GM19467 (cell line): ENCODE results near the gene KMO.

Source experiments
- ATAC-seq: cut with Tn5 transposase; IDR thresholded peaks from one replicate; pipeline ENCODE4 v1.9.1; 2021; ENCODE audit warnings: mild to moderate bottlenecking, moderate library complexity; ENCODE audit not compliant: unreplicated experiment

The KMO gene

DNA sequence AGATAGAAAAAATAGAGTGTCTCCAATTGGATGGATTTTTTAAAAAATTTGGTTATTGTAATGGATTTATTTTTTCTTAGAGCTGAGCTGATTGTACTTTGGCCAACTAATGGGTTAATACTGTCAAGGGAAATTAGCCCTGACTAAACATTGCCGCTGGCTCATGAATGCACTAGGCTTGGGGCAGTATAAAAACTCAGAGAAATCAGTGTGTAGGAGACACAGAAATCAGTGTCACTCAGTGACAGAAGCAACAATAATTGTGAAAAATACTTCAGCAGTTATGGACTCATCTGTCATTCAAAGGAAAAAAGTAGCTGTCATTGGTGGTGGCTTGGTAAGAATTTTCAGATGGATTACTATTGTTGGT is at the start of gene KMO:
Gene KMO, plus strand, starts transcription at position 217 of the 370 bp plus-strand sequence. Its CDS starts 67 bp downstream, at position 284.
- peak; percentile 20 for ATAC-seq

- no peak for ATAC-seq
These were observed 49.4 kb upstream of the KMO start for GRCh38 chr1:241482761-241483250.

GRCh38 chr1:241485145-241485544 is 47.0 kb upstream of the KMO start:
- peak; percentile 54 for ATAC-seq

GRCh38 chr1:241485554-241485992 is 46.6 kb upstream of the KMO start:
- ATAC-seq = peak; percentile 54

GRCh38 chr1:241488739-241489138 is 43.4 kb upstream of the KMO start:
- no peak for ATAC-seq

- ATAC-seq = no peak
These were observed 36.4 kb upstream of the KMO start for GRCh38 chr1:241495741-241496140.

DNA sequence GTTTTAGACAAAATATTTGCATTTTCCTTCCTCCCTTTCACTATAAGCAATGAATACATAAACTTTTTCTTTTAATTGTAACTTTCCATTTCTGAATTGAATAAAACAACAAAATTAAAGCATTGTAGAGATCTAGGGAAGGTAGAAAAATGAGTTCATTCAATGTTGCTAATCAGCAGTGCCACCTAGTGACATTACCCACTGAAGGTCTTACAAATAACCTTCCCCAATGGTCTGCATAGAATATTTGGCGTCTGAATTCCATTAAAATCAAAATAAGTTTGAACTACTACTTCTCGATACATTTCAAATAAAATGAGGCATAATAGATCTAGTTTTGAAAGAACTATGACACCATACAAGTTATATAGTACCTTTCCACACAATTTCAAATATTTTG is 32.3 kb upstream of the KMO start:
- no peak for ATAC-seq

- ATAC-seq = no peak
These were observed 28.7 kb upstream of the KMO start for GRCh38 chr1:241503444-241503843.

- no peak for ATAC-seq
These were observed 24.9 kb upstream of the KMO start for GRCh38 chr1:241507189-241507863.

DNA sequence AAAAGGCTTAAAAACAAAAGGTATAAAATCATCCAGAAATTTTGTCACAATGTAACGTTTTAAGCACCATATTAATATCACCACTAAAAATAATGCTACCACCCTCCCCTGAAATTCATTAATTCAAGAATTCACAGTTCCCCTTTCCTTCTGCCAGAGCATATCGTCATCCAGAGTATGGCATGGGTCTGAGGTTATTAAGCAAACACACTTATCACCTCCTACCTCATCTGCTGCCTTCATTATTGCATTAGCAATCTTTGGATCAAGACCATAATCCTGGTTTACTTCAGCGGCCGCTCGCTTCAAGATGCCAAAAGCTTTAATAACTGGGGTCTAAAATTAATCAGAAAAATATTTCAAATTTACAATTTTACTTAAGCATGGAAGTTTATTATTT is 18.8 kb upstream of the KMO start:
- ATAC-seq = no peak

DNA sequence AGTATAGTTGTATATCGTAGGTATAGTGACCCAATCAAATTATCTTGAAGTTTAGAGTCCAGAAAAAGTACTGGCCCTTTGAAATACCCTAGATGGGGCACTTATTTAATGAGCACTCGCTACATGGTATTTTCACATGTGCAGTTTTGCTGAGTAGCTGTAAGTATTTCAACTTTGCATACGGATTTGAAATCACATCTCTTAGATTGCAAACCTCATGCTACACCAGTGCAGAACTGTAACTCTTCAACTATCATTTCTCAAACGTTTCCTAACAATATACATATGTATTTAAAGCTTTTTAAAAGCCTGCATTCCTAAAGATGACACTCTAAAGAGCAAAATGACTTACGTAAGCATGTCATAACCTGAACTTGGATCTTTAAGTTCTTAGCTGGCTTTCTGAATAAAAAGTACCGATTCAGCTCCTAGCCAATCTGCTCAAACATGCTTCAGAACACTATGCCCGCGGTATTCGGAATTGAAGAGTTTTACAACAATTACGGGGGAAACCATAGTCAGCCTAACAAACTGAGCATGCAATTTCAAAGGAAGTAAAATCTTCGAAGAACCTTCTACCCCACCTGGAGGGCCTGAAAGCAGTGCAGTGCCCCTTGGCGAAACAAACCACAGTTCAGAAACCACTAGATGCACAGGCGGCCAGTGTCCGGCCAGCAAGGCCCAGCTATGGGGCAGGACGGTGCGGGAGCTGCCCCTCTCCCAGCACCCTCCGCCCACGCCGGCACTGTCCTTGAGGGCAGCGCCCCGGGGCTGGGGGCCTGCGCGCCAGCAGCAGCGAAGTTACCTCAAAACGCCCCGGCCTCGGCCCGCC is 13.5 kb upstream of the KMO start:
- ATAC-seq = peak; percentile 27

GRCh38 chr1:241519308-241520079 is 12.7 kb upstream of the KMO start, which contains the start of gene FH:
FH (minus strand) TSS chr1:241519755; CDS start chr1:241519722, 33 bp downstream.
- ATAC-seq = peak; percentile 99

DNA sequence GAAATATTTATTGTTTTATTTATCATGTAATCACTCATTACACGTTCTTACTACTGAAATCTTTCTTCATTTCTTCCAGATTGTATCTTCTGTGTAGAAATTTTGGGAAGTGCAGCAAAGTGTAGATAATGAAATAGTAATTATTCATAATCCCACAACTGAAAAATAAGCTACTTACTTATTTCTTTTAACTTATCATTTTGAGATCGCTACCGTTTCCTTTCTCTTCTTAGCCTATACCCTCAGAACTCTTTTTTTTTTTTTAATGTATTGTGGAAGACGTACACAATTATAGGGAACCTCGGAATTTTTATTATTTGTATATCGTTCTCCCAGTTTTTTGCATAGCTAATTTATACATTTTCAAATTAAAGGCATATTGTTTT is 12.1 kb upstream of the KMO start:
- no peak for ATAC-seq

- no peak for ATAC-seq
These were observed 10.5 kb upstream of the KMO start for GRCh38 chr1:241521718-241522117.

DNA sequence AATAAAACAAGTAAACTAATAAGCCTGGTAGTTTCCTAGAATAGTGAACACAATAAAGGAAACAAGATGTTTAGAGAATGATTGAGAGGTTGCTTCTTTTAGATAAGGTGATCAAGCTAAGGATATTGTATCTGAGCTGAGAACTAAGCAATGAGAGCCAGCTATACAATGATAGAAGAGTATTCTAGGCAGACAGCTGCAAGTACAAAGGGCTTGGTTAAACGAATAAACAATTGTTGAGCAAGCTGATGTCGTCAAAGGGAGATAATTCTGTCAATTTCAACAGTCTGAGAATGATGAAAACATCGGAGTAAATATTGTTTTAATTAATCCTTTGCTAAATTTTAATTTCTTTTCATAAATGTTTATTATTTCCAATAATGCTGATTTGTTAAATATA is 7.2 kb upstream of the KMO start:
- ATAC-seq = no peak

DNA sequence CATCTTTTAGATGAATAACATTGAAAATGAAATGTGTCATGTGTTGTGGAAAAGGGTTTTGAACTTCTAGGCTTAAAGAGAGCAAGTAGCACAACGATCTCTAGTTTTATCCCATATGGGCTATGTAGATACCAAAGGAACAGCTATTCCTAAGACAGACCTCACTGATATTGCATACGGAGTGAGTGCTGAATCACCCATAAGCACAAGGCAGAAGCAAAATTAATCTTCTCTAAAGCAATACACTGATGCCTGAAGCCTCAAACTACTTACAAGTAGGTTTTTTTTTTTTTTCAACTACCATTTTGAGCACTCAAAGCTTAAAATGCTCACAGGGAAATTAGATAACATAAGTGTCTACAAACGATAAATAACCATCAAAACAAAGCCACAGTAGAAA is 5.0 kb upstream of the KMO start:
- no peak for ATAC-seq

GRCh38 chr1:241531195-241532161 is 700 bp upstream of the KMO start:
- ATAC-seq = peak; percentile 60

DNA sequence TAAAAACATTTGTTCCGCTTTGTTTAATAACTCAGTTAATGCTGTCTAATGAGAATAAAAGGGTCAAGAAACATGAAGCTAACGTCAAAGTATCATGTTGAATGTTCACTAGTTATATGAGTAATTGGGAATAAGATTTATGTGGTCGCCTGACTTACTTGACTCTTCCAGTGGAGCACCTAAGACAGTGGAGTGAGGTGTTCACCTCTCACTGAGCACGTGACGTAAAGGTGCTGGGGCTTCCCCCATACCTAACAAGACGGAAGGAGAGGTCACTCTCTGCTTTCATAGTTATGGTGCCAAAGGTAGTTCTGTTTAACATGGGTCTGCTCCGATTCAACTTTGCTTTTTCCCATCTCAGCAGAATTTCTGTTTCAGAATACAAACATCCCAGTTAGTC is 686 bp downstream of the KMO start:
- ATAC-seq = peak; percentile 57

- peak; percentile 36 for ATAC-seq
These were observed 1.3 kb downstream of the KMO start for GRCh38 chr1:241533326-241534115.
